Jurkat, Clone E6-1 (cell line): Measurements from ENCODE around the gene NGB.

Experiments
- DNase-seq: peaks from one replicate; pipeline ENCODE4 v3.0.0-alpha.2; 2011; ENCODE audit warnings: low read depth, low spot score
- H3K4me3 ChIP-seq: 2 replicates; pipeline ENCODE4 v1.5.1; 2011; ENCODE audit warnings: mild to moderate bottlenecking, low read length, control low read depth, moderate library complexity

The NGB gene

DNA sequence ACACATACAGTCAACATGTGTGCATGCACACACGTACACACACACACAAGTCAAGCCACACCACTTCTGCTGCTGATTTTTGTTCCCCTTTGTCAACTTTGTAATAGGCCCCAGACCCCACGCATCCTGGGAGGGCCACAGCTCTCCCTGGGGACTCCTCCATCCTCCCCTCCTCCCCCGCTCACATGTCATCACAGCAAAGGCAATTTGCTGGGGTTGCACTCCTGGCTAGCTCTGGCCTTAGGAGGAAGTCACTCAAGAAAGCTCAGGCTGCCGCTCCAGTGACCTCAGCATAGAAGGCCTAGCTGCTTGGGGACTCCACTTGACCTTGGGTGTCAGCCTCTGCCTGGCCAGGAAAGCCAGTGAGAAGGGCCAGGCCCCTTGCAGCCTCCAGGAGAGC, 27.2 kb downstream of the NGB start:
- no peak for DNase-seq
- H3K4me3 ChIP-seq: no peak overlapping the region

DNA sequence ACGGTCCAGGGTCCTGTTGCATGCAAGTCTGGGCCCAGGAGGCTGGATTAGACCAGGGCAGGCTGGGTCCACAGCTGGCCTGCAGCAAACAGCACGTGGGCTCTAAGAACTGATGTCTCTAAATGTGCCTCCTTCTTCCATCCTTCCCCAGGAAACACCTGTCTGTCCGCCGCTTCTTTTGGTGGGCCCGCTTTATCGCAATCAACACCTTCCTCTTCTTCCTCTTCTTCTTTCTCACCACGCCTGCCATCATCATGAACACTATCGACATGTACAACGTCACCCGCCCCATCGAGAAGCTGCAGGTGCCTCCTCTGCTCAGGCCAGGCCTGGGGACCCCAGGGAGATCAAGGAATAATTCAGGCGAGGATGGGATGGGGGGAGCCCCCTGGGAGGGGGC, 28.3 kb downstream of the NGB start:
- DNase-seq: no peak
- H3K4me3 ChIP-seq: no peak overlapping the region

GRCh38 chr14:77241955-77242354, 29.1 kb downstream of the NGB start:
- no peak overlapping the region for H3K4me3 ChIP-seq
- DNase-seq: no peak

DNA sequence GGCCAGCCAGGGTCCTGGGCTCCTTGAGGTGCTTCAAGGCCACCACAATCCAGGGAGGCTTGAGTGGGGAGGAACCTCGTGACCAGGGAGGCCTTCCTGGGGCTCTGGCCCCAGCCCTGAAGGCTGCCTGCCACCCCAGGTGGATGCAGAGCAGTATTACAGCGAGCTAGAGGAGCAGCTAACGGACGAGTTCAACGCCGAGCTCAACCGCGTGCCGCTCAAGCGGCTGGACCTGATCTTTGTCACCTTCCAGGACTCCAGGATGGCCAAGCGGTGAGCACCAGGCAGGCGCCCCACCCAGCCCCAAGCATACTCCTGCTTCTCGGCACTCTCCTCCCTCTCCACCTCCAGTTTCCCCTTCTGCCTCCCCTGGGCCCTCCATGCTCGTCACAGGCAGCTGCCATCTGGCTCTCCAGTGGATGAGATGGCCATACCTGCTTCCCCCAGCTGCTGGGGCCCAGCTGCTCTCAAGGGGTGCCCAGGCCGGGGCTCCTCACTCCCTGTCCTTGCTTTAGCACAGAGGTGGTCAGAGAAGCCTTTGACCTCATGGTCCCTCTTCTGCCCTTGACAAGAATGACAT, 30.6 kb downstream of the NGB start:
- no peak overlapping the region for H3K4me3 ChIP-seq
- no peak for DNase-seq

DNA sequence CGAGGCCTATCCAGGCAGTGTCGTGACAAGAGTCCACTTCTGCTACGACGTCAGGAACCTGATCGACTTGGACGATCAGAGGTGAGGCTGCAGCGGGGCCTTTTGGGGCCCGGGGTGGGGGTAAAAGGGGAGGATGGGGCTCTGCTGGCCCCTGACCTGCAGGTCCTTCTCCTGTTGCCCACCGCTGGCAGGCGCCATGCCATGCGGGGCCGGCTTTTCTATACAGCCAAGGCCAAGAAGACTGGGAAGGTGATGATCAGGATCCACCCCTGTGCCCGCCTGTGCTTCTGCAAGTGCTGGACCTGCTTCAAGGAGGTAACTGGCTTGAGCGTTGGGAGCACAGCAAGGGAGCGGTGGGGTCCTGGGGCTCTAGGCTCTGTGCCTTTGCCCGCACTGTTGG, 31.6 kb downstream of the NGB start:
- DNase-seq: no peak
- H3K4me3 ChIP-seq: no peak overlapping the region

DNA sequence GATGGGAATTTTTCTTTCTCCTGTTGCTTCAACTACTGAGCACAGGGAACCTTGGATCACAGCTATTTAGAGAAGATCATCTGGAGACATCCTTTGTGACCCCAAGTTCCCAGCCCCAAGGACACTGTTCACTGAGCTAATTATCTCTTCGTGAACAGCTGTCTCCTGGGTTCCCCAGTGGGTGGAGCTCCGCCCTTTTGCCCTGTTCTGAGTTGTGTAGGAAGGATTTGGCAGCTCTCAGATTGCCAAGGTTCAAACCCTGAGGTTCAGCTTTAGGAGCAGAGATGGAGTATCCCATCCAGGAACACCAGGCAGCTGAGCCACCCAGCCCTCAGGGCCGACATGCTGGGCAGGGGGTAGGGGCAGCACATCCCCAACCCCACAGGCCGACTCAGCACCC, 32.0 kb downstream of the NGB start:
- no peak overlapping the region for H3K4me3 ChIP-seq
- no peak for DNase-seq

DNA sequence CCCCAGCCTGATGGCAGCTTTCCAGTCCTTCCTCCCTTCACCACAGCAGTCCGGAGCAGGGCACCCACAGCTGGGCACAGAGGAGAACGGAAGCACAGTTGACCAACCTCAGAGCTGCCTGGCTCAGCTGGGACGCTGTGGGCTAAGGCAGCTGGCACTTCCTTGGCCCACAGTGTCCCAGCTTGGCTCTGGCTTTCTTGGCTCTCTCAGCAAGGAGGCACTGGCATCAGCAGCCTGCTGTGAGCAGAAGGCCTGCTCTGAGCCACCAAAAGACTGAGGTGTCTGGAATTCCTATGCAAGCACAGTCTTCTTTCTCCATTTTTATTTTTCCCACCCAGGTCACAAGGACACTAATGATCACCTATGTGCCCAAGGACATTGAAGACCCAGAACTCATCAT, 32.6 kb downstream of the NGB start:
- no peak for DNase-seq
- no peak overlapping the region for H3K4me3 ChIP-seq

DNA sequence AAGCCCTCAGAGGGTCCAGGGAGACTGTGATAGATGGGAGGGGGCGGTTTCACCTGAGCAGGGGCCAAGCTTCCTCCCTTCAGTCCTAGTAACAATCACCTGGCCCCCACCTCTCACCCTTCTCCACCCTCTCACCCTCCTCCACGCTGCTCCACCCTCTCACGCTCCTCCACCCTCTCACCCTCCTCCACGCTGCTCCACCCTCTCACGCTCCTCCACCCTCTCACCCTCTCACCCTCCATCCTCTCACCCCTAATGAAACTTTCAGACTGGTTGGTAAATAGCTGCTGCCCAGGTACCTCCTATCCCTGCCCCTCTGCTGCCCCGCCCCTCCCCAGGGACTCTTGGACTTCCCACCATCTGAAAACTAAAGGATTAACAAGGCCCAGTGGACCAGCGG, 34.2 kb downstream of the NGB start:
- H3K4me3 ChIP-seq: no peak overlapping the region
- no peak for DNase-seq

DNA sequence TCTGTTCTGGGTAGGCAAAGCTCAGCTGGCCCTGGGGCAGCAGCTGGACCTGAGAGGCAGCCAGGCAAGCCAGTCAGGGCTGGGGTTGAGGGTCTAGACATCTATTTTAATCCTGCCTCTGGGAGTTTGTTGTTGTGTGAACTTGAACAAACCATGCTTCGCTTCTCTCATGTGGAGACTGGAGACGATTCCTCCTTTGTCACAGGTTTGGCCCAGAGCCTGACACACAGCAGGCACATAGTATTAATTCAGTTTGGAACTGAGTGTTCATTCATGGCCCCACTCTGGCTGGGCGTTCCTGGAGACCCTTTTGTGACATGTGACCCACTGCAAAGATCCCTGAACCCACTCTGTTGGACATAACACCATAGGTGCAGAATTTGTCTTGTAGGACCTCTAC, 39.3 kb downstream of the NGB start:
- DNase-seq: no peak
- H3K4me3 ChIP-seq: no peak overlapping the region

- no peak for DNase-seq
- H3K4me3 ChIP-seq: no peak overlapping the region
These were observed 40.1 kb downstream of the NGB start for GRCh38 chr14:77230914-77231313.

DNA sequence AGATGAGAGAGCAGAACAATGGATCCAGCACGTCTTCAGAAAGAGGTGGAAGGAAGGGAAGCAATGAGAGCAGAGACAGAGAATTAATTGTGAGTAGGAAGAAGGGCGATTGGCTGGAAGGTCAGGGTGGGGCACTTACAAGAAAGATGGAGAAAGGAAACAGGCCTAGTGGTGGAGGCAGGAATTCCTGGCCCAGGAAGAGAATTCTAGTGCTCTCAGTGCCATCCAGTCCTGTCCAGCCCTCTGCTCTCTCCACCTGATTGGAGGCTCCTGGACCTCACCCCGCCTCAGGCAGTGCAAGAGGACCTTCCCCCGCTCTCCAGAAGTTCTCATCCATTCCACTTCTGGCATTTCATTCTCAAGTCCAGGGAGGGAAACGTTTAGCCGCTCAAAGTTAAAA, 43.0 kb downstream of the NGB start:
- no peak for DNase-seq
- no peak overlapping the region for H3K4me3 ChIP-seq

DNA sequence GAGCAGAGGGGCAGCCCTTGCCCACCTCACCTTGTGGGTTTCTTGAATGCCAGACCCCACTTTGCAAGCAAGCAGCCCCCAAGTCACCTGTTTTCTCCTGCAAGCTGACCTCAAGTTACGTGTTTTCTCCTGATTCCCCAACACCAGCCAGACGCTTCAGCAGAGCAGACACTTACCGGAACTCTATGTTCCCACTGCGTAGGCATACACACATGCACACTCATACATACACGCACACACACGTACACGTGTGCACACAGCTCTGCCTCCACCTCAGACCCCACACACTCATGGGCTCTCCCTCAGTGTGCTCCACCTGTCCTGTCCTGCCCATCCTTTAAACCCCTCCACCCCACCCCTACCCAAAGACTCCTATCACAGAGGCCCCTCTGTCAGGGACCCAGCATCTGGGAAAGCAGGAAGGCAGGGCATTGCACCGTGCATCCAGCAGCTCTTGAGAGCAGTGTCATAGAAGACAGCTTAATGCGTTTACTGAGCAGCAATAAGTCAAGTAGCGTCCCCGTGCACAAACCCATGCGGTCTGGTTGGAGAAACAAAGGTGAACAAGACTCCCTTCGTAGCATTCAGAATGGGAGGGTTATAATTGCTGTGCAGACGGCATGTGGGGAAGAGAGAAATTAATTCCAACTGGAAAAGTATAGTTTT, 45.0 kb downstream of the NGB start:
- no peak for DNase-seq
- no peak overlapping the region for H3K4me3 ChIP-seq

DNA sequence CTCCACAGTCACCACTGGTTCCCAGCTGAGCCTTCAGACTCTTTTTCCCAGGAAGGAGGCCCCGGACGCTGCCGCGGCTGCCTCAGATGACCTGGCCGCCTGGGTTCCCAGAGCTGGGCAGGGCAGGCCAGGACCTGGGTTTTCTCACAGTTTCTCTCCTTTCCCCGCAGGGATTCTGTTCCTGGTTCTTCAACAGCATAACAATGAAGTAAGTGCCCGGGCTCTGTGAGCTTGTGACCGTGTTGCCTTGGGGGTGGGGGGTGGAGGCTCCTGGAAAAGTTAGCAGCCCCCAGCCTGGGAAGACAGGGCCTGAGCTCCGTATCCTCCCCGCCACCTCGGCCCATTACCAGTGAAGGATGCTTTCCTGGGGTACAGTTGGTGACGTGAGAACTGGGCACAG, 45.8 kb downstream of the NGB start:
- DNase-seq: no peak
- no peak overlapping the region for H3K4me3 ChIP-seq

DNA sequence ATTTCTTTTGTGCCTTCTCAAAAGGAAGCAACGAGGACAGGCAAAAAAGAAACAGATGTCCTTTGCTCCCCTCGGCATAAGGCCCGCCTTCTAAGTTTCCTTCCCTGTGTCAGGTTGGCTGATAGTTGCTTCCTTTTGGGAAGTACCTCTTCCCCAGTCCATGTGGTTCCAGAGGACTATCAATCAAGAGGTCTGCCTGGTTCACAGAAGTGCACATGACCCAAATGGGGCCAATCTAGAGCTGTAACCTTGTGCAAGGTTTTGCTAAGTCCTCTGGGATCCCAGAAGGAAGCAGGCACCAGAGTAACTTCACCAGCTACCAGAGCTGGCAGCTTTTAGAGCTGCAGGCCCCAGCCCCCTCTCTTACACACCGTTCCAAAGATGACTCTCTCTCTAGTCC, 46.8 kb downstream of the NGB start:
- H3K4me3 ChIP-seq: no peak overlapping the region
- DNase-seq: no peak

DNA sequence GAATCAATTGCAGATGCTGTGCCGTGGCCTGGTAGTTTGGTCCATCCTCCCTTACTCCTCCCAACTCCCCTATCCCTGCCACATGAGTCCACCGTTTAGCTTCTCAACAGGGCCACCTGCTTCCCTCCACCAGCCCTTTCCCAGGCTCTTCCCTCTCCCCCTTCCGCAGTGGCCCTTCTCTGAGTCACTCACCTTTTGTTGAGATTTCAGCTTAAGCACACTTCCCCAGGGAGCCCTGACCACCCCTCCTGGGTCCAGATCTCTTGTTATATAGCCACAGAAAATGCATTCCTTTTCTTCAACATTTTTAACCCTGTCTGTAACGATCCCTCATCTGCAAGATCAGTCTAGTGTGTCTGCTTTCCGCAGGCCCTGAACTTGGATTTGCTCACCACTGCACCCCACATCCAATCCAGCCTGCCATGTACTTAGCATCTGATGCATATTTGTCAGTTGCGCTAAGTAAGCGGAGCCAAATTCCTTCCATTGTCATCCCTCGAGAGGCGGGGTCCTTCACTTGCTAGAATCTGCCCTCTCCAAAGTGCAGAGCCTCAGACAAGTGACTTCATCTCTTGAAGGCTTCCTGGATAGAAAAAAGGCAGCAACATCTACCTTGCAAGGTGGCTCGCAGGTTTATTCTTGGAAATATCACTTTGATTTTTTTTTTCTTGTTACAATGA, 48.3 kb downstream of the NGB start:
- no peak overlapping the region for H3K4me3 ChIP-seq
- no peak for DNase-seq

GRCh38 chr14:77221241-77221871, 49.6 kb downstream of the NGB start:
- no peak for DNase-seq
- no peak overlapping the region for H3K4me3 ChIP-seq

DNA sequence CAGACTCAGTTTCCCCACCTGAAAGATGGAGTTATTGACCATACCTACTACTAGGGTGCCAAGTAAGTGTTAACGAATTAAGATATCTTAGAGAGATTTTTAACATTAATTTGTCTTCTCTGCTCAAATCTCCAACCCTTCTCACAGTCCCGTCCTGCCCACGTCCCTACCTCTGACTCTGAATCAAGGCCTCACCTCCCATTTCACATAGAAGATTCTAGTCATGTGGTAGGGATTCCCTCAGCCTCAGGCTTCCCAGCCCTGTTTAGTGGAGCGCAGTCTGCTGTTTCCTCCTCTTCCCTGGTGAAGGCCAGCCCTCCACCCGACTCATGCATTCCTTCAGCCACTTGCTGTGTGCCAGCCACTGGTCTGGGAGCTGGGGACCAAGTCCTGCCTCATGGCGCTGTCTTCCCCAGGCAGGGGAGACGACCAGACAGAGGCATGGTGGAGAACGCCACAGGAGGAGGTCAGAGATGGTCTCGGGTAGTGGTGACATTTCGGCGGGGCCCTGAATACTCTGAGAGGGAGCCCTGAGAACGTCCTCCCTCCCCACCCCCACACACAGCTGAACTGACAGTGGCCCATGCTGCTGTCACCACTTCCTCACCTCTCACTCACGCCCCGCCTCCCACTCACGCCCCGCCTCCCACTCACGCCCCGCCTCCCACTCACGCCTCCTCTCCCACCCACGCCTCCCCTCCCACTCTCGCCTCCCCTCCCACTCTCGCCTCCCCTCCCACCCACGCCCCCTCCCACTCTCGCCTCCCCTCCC, 50.6 kb downstream of the NGB start:
- DNase-seq: no peak
- no peak overlapping the region for H3K4me3 ChIP-seq

DNA sequence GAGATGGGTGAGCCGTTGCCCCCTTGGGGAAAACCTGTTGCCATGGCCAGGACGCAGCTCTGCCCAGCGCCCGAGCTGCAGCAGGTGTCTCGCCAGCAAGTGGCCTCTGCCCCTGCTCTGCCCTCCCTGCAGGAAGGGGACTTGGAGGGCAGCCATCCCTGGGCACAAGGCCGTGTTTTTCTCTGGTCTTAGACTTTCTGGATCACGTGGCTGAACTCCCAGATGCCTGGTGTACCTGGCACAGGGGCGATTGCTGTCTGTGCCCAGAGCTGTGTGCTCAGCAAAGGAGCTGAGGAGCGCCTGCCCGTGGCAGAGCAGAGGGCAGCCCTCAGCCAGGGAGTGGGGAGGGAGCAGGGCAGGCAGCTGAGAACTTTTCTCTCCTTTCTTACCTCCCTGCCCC, 51.4 kb downstream of the NGB start:
- no peak for DNase-seq
- no peak overlapping the region for H3K4me3 ChIP-seq

GRCh38 chr14:77217551-77217950, 53.5 kb downstream of the NGB start:
- no peak overlapping the region for H3K4me3 ChIP-seq
- no peak for DNase-seq
